H4 (cell line): ENCODE results near the gene CHD2. TPM values are rescaled to one million over a fixed set of nuclear protein-coding genes. Genes with fewer than 3 reads are reported as not detected.
A peak's percentile ranks its signal among the peaks of the same experiment; 100 is the strongest.
"Not testable (repeated sequence)": the region's sequence is repeated elsewhere in the genome, so short reads cannot be mapped to it uniquely, and the experiment has no call there.

Experiments
- DNase-seq: peaks from one replicate; pipeline ENCODE4 v3.0.0-alpha.2; 2015; ENCODE audit warnings: low spot score
- total RNA-seq: library from RNA; depleted of rRNA; stranded (reverse); fragments of >200 nt; shearing (Covaris generic); gene quantifications from 2 replicates; pipeline ENCODE4 v1.2.3, GENCODE V29; 2014

The CHD2 gene
- total RNA-seq, 1 experiment from 2014 or later: 19.1 TPM

DNA sequence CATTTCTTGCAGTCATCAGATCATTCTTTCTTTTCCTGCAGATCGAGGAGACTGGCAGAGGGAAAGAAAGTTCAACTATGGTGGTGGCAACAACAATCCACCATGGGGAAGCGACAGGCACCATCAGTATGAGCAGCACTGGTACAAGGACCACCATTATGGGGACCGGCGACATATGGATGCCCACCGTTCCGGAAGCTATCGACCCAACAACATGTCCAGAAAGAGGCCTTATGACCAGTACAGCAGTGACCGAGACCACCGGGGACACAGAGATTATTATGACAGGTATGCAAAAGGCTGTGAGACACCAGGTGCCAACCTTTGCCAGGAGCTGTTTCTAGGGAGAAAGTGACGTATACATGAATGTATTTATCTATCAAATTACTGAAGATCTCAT lies 119.8 kb downstream of the CHD2 start:
- no peak for DNase-seq

DNA sequence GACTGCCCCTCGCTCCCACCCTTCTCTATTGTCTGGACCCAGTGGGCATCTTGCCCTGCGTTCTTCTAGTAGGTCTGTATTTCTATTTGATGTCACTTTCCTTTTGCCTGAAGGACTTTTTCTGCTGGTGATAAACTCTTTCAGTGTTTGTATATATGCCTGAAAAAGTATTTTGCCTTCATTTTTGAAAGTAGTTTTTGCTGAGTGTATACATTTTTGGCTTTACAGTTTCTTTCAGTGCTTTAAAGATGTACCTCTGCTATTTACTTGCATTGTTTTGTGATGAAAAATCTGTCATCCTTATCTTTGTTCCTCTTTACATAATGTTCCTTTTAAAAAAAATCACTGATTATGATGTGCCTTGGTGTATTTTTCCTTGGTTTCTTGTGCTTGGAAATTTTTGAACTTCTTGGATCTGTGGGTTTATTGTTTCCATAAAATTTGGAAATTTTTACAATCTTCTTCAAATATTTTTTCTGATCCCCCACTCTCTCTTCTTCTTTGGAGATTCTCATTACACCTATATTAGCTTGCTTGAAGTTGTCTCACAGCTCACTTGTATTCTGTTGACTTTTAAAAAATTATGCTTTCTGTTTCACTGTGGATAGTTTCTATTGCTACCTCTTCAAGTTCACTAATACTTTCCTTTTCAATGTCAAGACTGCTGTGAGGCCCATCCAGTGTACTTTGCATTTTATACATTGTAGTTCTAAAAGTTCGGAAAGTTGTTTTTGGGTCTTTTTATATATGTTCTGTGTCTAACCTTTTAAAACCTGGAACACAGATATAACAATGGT lies 121.0 kb downstream of the CHD2 start:
- no peak for DNase-seq

- DNase-seq: no peak
Measured at GRCh38 chr15:93024293-93024692, 124.2 kb downstream of the CHD2 start.

- DNase-seq: no peak
Measured at GRCh38 chr15:93024716-93025624, 124.8 kb downstream of the CHD2 start.

GRCh38 chr15:93025625-93025982 lies 125.5 kb downstream of the CHD2 start:
- DNase-seq: no peak

GRCh38 chr15:93026380-93026817 lies 126.3 kb downstream of the CHD2 start:
- DNase-seq: no peak

GRCh38 chr15:93027413-93027812 lies 127.3 kb downstream of the CHD2 start:
- DNase-seq: no peak

DNA sequence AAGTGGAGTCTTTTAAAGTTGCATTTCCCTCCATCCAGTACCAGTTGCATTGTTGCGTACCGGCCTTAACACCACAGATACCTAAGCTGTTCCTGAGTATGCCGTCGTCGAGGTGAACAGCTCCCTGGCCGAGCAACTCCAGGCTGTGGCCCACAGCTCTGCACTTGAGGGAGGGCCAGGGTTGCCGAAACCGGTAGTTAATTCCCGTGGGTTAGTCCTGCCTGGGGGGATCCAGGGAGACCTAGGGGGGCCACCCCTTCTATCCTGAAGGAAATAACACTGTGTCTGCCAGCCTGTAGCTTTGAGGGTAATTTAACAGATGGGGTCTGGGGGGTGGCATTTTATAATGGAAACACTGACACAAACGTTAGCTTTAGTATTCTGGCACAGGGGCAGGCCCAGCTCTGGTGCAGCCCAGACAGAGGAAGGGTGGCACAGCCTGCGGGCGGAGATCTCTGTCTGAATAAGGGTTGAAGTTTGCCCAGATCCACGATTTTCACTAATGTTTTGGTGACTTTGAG lies 128.0 kb downstream of the CHD2 start:
- no peak for DNase-seq

GRCh38 chr15:93028632-93029213 lies 128.6 kb downstream of the CHD2 start:
- DNase-seq: peak; percentile 20

DNA sequence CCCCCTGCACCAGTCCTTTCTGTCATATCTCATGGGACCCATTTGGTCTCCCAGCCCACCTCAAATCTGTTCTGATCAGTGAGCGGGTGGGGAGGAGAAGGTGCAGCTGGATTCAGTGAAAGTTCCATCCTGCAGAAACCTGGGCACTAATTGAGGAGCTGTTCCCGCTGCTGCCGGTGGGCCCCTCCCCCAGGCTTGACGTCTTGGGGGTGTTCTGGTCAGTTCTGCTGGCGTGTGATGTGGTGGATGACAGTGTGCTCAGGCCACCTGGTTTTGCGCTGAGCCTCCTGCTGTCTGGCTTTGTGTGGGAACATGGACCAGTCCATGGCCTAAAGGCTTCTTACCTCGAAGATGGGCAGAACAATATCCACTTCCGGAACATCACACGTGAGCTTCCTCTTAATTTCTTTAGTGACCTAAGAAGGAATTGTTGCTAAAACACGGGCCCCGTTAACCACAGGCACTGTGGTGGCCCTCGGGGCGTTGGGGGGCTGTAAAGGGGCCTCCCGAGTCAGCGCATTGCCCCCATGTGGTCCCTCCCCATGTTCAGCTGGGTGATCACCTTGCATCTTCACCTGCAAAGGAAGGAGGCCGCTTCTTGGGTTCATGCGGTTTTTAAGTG lies 129.2 kb downstream of the CHD2 start:
- no peak for DNase-seq

DNA sequence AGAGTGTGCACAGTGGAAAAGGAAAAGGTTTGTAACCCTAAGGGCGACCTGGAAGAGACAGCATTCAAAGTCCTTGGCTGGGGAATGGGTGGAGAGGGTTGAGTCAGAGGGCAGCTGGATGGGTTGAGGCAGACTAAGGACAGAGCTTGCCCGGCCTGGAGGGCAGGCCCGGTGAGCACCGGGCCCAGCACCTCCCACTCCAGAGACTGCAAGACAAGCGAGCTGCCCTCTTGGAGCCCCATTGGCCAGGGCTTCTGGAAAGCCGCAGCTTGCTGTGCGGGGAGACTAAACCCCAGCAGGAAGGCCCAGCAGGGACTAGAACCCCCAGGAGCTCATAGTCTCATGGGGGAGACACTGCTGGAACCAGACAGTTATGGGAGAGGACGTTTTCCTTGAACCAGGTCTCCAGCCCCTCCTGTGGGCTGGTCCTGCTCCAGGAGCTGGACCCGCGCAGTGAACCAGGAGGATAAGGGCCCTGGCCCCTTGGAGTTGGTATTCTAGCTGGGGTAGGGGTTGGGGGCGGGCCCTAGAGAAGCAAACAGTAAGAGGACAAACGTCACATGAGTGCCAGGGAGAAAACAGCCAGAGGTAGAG lies 129.8 kb downstream of the CHD2 start:
- no peak for DNase-seq

GRCh38 chr15:93030430-93031102 lies 130.4 kb downstream of the CHD2 start:
- DNase-seq: peak; percentile 44

- DNase-seq: no peak
Measured at GRCh38 chr15:93031103-93031464, 131.0 kb downstream of the CHD2 start.

GRCh38 chr15:93031557-93032384 lies 131.6 kb downstream of the CHD2 start:
- not testable (repeated sequence) for DNase-seq

DNA sequence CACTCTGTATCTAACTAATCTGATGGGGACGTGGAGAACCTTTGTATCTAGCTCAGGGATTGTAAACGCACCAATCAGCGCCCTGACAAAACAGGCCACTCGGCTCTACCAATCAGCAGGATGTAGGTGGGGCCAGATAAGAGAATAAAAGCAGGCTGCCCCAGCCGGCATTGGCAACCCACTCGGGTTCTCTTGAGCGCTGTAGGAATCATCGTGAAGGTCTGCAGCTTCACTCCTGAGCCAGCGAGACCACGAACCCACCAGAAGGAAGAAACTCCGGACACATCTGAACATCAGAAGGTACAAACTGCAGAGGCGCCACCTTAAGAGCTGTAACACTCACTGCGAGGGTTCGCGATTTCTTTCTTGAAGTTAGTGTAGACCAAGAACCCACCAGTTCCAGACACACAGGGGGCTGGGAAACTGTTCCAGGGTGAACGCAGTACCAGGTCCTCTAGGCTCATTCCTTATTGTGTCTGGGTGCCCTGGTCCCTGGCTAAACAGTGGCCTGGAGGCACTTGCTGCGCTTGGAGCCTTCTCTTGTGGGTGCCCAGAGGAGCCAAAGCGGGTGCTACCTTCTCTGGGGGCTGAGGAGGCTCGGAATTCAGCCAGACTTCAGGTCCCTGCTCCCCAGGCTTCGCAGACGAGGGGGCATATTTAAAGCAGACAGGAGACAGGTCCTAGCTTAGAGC lies 132.5 kb downstream of the CHD2 start:
- not testable (repeated sequence) for DNase-seq

DNA sequence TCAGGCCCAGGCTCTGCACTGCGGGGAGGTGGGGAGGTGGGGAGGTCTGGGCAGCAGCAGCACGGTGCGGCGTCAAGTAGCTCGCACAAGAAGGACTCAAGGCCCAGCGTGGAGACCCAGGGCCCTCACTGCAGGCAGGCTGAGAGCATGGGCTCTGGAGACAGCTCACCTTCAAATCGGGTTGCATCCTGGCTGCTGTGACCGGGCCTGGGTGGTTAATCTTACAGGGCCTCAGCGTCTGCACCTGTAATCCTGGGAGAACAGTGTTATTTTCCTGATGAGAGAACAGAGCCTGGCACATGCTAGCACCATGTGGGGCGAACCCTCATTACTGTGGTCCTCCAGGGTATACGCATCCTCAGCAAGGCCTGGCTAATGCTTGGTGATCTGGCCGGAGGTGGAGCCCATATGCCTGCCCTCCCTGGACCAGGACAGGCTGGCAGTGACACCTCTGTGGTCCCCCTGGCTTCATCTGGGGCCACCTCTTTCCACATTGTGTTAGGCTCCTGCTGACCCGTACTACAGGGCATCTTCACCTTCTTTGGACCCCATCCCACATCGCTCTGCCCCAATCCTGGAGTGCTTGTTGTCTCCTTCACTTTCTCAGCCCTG lies 133.4 kb downstream of the CHD2 start:
- no peak for DNase-seq

DNA sequence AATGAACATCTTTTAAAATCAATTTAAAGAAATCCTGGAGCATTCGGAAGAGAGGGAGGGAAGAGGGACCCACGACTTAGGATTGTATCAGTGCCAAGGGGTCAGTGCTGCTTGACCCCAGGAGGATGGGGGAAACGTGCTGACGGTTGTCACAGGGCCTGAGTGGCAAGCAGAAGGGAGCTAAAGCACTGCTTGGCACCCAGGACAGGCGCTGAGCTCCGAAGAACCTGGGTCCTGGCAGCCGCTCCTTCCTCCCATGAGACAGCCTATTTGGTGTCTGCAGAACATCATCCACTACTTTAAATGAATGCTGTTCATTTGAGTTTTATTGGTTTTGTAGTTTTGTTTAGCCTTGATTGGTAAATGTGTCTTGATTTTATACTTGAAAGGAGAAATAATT lies 134.4 kb downstream of the CHD2 start:
- DNase-seq: no peak

DNA sequence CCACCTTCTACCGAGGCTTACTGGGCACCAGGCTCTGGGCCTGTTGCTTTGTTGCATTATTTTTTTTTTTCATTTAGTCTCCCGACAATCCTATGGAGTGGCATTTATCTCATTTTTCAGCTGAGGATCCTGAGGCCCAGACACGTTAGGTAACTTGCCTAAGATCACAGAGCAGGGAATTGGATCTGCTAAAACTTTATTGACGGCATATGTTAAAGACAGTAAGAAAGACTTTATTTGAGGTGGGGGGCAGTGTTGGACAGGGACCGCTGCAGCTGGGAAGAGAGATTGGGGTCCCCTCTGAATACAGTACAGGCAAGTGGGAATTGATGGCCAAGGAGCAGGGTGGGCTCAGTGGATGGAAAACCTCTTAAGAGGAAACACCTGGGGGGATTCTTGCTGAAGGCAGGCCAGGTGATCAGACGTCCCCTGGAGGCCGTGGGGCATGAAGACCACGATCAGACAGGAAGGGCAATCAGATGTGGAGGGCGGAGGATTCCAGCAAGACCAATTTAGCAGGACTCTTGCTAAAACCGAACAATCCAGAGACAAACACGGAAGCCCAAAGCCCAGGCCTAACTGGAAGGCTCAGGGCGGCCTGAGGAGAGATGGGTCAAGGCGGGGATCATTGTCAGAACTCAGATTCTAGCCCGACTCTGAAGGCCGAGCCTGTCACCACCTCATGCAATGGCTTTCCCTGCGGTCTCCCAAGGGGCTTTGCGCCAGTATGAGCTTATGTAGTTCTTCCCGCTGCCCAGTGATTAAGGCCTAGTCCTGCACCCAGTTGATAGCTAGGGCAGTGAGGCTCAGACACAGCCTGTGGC lies 135.2 kb downstream of the CHD2 start:
- DNase-seq: no peak
